EH (cell line): ENCODE measurements around the gene C11orf97.
A peak's percentile ranks its signal among the peaks of the same experiment; 100 is the strongest.
"Not testable (repeated sequence)": the region's sequence is repeated elsewhere in the genome, so short reads cannot be mapped to it uniquely, and the experiment has no call there.

Experiments used
- DNase-seq: peaks from one replicate; pipeline ENCODE4 v3.0.0-alpha.2; 2015; ENCODE audit warnings: low read depth

C11orf97 gene

GRCh38 chr11:94525546-94526324 lies 13.5 kb downstream of the C11orf97 start:
- peak; percentile 80 for DNase-seq

- peak; percentile 17 for DNase-seq
These were observed 14.6 kb downstream of the C11orf97 start for GRCh38 chr11:94526645-94527438.

- DNase-seq, result peak; percentile 46
These were observed 16.3 kb downstream of the C11orf97 start for GRCh38 chr11:94528551-94528950.

- no peak for DNase-seq
These were observed 19.9 kb downstream of the C11orf97 start for GRCh38 chr11:94532211-94532610.

GRCh38 chr11:94533206-94533605 lies 20.9 kb downstream of the C11orf97 start:
- no peak for DNase-seq

GRCh38 chr11:94533696-94534630 lies 21.7 kb downstream of the C11orf97 start:
- no peak for DNase-seq

GRCh38 chr11:94536386-94536785 lies 24.1 kb downstream of the C11orf97 start:
- DNase-seq, result no peak

GRCh38 chr11:94537031-94537600 lies 24.9 kb downstream of the C11orf97 start:
- DNase-seq, result peak; percentile 84

GRCh38 chr11:94539420-94539819 lies 27.2 kb downstream of the C11orf97 start:
- no peak for DNase-seq

- peak; percentile 79 for DNase-seq
These were observed 31.7 kb downstream of the C11orf97 start, which contains the start of gene FUT4 for GRCh38 chr11:94543695-94544645. Gene FUT4, plus strand, starts transcription at chr11:94543921. Its CDS starts 213 bp downstream, at chr11:94544134.

- DNase-seq, result peak; percentile 19
These were observed 32.5 kb downstream of the C11orf97 start for GRCh38 chr11:94544646-94545263.

- DNase-seq, result peak; percentile 24
These were observed 33.3 kb downstream of the C11orf97 start for GRCh38 chr11:94545264-94546161.

- no peak for DNase-seq
These were observed 33.9 kb downstream of the C11orf97 start for GRCh38 chr11:94546162-94546470.

GRCh38 chr11:94546886-94547285 lies 34.6 kb downstream of the C11orf97 start:
- DNase-seq, result no peak

- DNase-seq, result no peak
These were observed 36.9 kb downstream of the C11orf97 start for GRCh38 chr11:94549146-94549545.

GRCh38 chr11:94550513-94550912 lies 38.3 kb downstream of the C11orf97 start:
- no peak for DNase-seq

GRCh38 chr11:94553938-94554337 lies 41.7 kb downstream of the C11orf97 start:
- peak; percentile 47 for DNase-seq

GRCh38 chr11:94555752-94556329 lies 43.6 kb downstream of the C11orf97 start:
- DNase-seq, result not testable (repeated sequence)

GRCh38 chr11:94557421-94557820 lies 45.2 kb downstream of the C11orf97 start:
- DNase-seq, result peak; percentile 69
